OCI-LY3 (cell line): ENCODE measurements around the gene SLFN12.
A peak's percentile ranks its signal among the peaks of the same experiment; 100 is the strongest.

ENCODE experiments used
- H2AFZ ChIP-seq: fragments of 200-600, 300-600 bp; shearing (Covaris generic); 2 replicates; pipeline ENCODE4 v1.6.0; 2014; ENCODE audit warnings: antibody characterized with exemption, low read depth, low read length
- H3K27ac ChIP-seq: fragments of 200-600, 300-600 bp; sonication (generic); 2 replicates; pipeline ENCODE4 v1.5.1; 2014; ENCODE audit warnings: mild to moderate bottlenecking, low read length, moderate library complexity, mixed read lengths
- H3K27me3 ChIP-seq: fragments of 200-600, 300-600 bp; sonication (generic); 2 replicates; pipeline ENCODE4 v1.6.1; 2014; ENCODE audit warnings: low read depth, low read length, mixed read lengths
- H3K36me3 ChIP-seq: fragments of 200-600, 300-600 bp; sonication (generic); replicated peaks from 2 replicates; pipeline ENCODE3; 2014; ENCODE audit warnings: low read depth, low read length, mixed read lengths
- H3K4me1 ChIP-seq: fragments of 300-600, 200-600 bp; sonication (generic); 2 replicates; pipeline ENCODE4 v1.6.1; 2014; ENCODE audit warnings: low read length, mixed read lengths
- H3K4me2 ChIP-seq: fragments of 200-600, 300-600 bp; sonication (generic); 2 replicates; pipeline ENCODE4 v1.6.1; 2014; ENCODE audit warnings: low read length, mixed read lengths
- H3K4me3 ChIP-seq: fragments of 300-600, 200-600 bp; sonication (generic); 2 replicates; pipeline ENCODE4 v1.5.1; 2014; ENCODE audit warnings: antibody characterized with exemption, mild to moderate bottlenecking, low read length, moderate library complexity
- H3K79me2 ChIP-seq: fragments of 300-600, 200-600 bp; shearing (Covaris generic); 2 replicates; pipeline ENCODE4 v1.6.1; 2014; ENCODE audit warnings: mild to moderate bottlenecking, low read length, mixed read lengths
- H3K9ac ChIP-seq: fragments of 300-600, 200-600 bp; shearing (Covaris generic); 2 replicates; pipeline ENCODE4 v1.6.0; 2014; ENCODE audit warnings: mild to moderate bottlenecking, low read length, moderate library complexity
- H3K9me3 ChIP-seq: fragments of 200-600, 300-600 bp; shearing (Covaris generic); 2 replicates; pipeline ENCODE4 v1.6.1; 2014; ENCODE audit warnings: low read length, mixed read lengths; ENCODE audit not compliant: insufficient read depth
- H4K20me1 ChIP-seq: fragments of 200-600, 300-600 bp; sonication (generic); 2 replicates; pipeline ENCODE4 v1.6.1; 2016; ENCODE audit warnings: low read length, mixed read lengths; ENCODE audit not compliant: insufficient read depth
- CTCF ChIP-seq: fragments of 200-600, 300-600 bp; sonication (generic); IDR thresholded peaks from 2 replicates; pipeline ENCODE4 v1.5.1; 2014; ENCODE audit warnings: antibody characterized with exemption, low read length, low read depth
- EZH2phosphoT487 ChIP-seq: fragments of 200-600 bp; shearing (Covaris generic); IDR thresholded peaks from 2 replicates; pipeline ENCODE4 v1.6.1; 2018; ENCODE audit warnings: antibody characterized with exemption, mixed run types, low read depth

SLFN12 gene

GRCh38 chr17:35373534-35373983 lies 58.7 kb downstream of the SLFN12 start, which contains the start of gene SLFN11:
Gene SLFN11 (minus strand): TSS chr17:35373621. CDS start chr17:35363807, 9,814 bp downstream.
- peak within 1 kb of the TSS; percentile 97 for H3K9ac ChIP-seq
- H4K20me1 ChIP-seq: peaks cover 33% of the 10 kb centered on the region
- TF ChIP-seq EZH2phosphoT487 (no peak), CTCF (no peak)
- H3K9me3 ChIP-seq: 0 out of 2 replicates have a peak, but pooled peaks cover 5% of the 10 kb centered on the region
- H3K27ac ChIP-seq: peak within 1 kb of the TSS; percentile 84
- no peaks in the 10 kb centered on the region for H3K27me3 ChIP-seq
- peak within 1 kb of the TSS; percentile 72 for H2AFZ ChIP-seq
- peaks cover 38% of the 10 kb centered on the region for H3K4me1 ChIP-seq
- H3K36me3 ChIP-seq: peaks cover 28% of the 10 kb centered on the region
- peaks cover 52% of the 10 kb centered on the region for H3K79me2 ChIP-seq
- H3K4me3 ChIP-seq: peak within 1 kb of the TSS; percentile 89
- peak within 1 kb of the TSS; percentile 87 for H3K4me2 ChIP-seq

- TF ChIP-seq CTCF: no peak; the same call in 1 of the 2 replicates
- TF ChIP-seq EZH2phosphoT487: no peak
- Histone ChIP-seq H3K4me3 (peak overlapping the region; percentile 89), H3K27me3 (no peaks in the 10 kb centered on the region), H3K9me3 (0 out of 2 replicates have a peak, but pooled peaks cover 5% of the 10 kb centered on the region), H3K9ac (peak overlapping the region; percentile 97), H3K4me2 (peak overlapping the region; percentile 87), H3K36me3 (peaks cover 29% of the 10 kb centered on the region), H3K79me2 (peaks cover 57% of the 10 kb centered on the region), H3K27ac (peak overlapping the region; percentile 84), H2AFZ (no peak overlapping the region), H4K20me1 (peaks cover 36% of the 10 kb centered on the region), H3K4me1 (peaks cover 43% of the 10 kb centered on the region)
These were observed 59.3 kb downstream of the SLFN12 start for GRCh38 chr17:35372846-35373533.

GRCh38 chr17:35371934-35372333 lies 60.4 kb downstream of the SLFN12 start:
- peak overlapping the region; percentile 89 for H3K4me3 ChIP-seq
- H3K36me3 ChIP-seq: peaks cover 38% of the 10 kb centered on the region
- H2AFZ ChIP-seq: no peak overlapping the region
- peaks cover 50% of the 10 kb centered on the region for H3K4me1 ChIP-seq
- no peak overlapping the region for H3K9ac ChIP-seq
- H3K9me3 ChIP-seq: 0 out of 2 replicates have a peak, but pooled peaks cover 5% of the 10 kb centered on the region
- no peak overlapping the region for H3K27ac ChIP-seq
- H3K4me2 ChIP-seq: peak overlapping the region; percentile 87
- H3K79me2 ChIP-seq: peaks cover 67% of the 10 kb centered on the region
- H3K27me3 ChIP-seq: no peaks in the 10 kb centered on the region
- TF ChIP-seq CTCF (no peak), EZH2phosphoT487 (no peak)
- H4K20me1 ChIP-seq: peaks cover 46% of the 10 kb centered on the region

GRCh38 chr17:35368081-35368830 lies 64.0 kb downstream of the SLFN12 start:
- Histone ChIP-seq H3K4me1 (peaks cover 40% of the 10 kb centered on the region), H3K9me3 (0 out of 2 replicates have a peak, but pooled peaks cover 5% of the 10 kb centered on the region), H3K27ac (peak overlapping the region; percentile 76), H3K4me3 (peak overlapping the region; percentile 46), H3K4me2 (peak overlapping the region; percentile 59), H3K27me3 (no peaks in the 10 kb centered on the region), H3K36me3 (peaks cover 64% of the 10 kb centered on the region), H3K9ac (peak overlapping the region; percentile 25; the same call in 1 of the 2 replicates), H2AFZ (no peak overlapping the region), H3K79me2 (peaks cover 93% of the 10 kb centered on the region), H4K20me1 (peaks cover 74% of the 10 kb centered on the region)
- TF ChIP-seq CTCF (no peak), EZH2phosphoT487 (no peak)
